ENCODE measurements around the gene RANBP10.
"Not testable (repeated sequence)": the region's sequence is repeated elsewhere in the genome, so short reads cannot be mapped to it uniquely, and the experiment has no call there.

RANBP10 gene

GRCh38 chr16:67779256-67780014 lies 26.9 kb downstream of the RANBP10 start:
- DNase-seq (ENCODE audit: low read depth), result no peak

- no peak for DNase-seq (ENCODE audit: low read depth)
Measured at GRCh38 chr16:67775273-67775672, 31.1 kb downstream of the RANBP10 start.

- no peak for DNase-seq (ENCODE audit: low read depth)
Measured at GRCh38 chr16:67774457-67774853, 31.9 kb downstream of the RANBP10 start.

- no peak for DNase-seq (ENCODE audit: low read depth)
Measured at GRCh38 chr16:67773569-67774456, 32.5 kb downstream of the RANBP10 start.

- DNase-seq (ENCODE audit: low read depth), result no peak
Measured at GRCh38 chr16:67773099-67773498, 33.3 kb downstream of the RANBP10 start.

GRCh38 chr16:67770346-67770991 lies 35.9 kb downstream of the RANBP10 start:
- no peak for DNase-seq (ENCODE audit: low read depth)

GRCh38 chr16:67767953-67768352 lies 38.4 kb downstream of the RANBP10 start:
- DNase-seq (ENCODE audit: low read depth), result no peak

GRCh38 chr16:67766291-67766690 lies 40.1 kb downstream of the RANBP10 start:
- no peak for DNase-seq (ENCODE audit: low read depth)

GRCh38 chr16:67764158-67764667 lies 42.1 kb downstream of the RANBP10 start:
- no peak for DNase-seq (ENCODE audit: low read depth)

- no peak for DNase-seq (ENCODE audit: low read depth)
Measured at GRCh38 chr16:67763066-67763465, 43.3 kb downstream of the RANBP10 start.

- DNase-seq (ENCODE audit: low read depth), result no peak
Measured at GRCh38 chr16:67762385-67762784, 44.0 kb downstream of the RANBP10 start.

- no peak for DNase-seq (ENCODE audit: low read depth)
Measured at GRCh38 chr16:67761924-67762323, 44.4 kb downstream of the RANBP10 start.

GRCh38 chr16:67760956-67761230 lies 45.5 kb downstream of the RANBP10 start:
- DNase-seq (ENCODE audit: low read depth), result no peak

- no peak for DNase-seq (ENCODE audit: low read depth)
Measured at GRCh38 chr16:67760206-67760955, 46.0 kb downstream of the RANBP10 start.

- DNase-seq (ENCODE audit: low read depth), result no peak
Measured at GRCh38 chr16:67758966-67759365, 47.4 kb downstream of the RANBP10 start.

- no peak for DNase-seq (ENCODE audit: low read depth)
Measured at GRCh38 chr16:67758006-67758405, 48.4 kb downstream of the RANBP10 start.

GRCh38 chr16:67752641-67753040 lies 53.7 kb downstream of the RANBP10 start:
- DNase-seq (ENCODE audit: low read depth), result no peak

- DNase-seq (ENCODE audit: low read depth), result not testable (repeated sequence)
Measured at GRCh38 chr16:67751331-67751730, 55.0 kb downstream of the RANBP10 start.

GRCh38 chr16:67750466-67750865 lies 55.9 kb downstream of the RANBP10 start:
- no peak for DNase-seq (ENCODE audit: low read depth)

- no peak for DNase-seq (ENCODE audit: low read depth)
Measured at GRCh38 chr16:67749436-67750078, 56.8 kb downstream of the RANBP10 start.

GRCh38 chr16:67748834-67749233 lies 57.5 kb downstream of the RANBP10 start:
- no peak for DNase-seq (ENCODE audit: low read depth)
